Myocyte (in vitro differentiated cells): ENCODE results near the gene DDX24. TPM values are rescaled to one million over a fixed set of nuclear protein-coding genes. Genes with fewer than 3 reads are reported as not detected.

ENCODE experiments used
- DNase-seq: peaks from one replicate; pipeline ENCODE4 v3.0.0-alpha.2; 2012; ENCODE audit warnings: low read depth
- total RNA-seq: library from RNA; depleted of rRNA; stranded (reverse); fragments of >200 nt; gene quantifications from 2 replicates; pipeline ENCODE4 v1.2.3, GENCODE V29; 2014

The DDX24 gene
- total RNA-seq, 1 donor from 2014 or later: 161 TPM

DNA sequence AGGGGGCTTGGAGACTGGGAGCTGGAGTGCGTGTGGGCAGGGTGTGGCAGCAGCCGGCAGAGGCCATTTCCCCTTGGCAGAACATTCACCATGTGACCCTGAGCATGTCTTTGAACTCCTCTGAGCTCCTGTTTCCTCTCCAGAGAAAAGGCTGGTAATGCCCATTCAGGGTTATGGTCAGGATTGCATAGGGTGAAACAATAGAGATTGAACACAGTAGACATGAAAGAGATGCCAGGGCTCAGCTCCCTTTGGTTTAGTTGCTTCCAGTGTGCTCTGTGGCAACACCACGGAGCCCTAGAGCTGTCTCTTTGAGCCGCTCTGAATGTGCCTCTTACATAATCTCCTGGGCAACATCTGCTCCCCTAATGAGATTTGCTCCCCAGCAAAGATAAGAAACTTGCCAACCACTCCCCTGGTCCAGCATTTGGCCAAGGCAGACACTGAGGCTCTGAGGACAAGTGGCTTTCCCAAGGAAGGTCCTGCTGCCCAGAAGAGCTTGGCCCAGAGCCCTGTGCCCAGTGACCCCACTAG, 34.1 kb upstream of the DDX24 start:
- peak; percentile 22 for DNase-seq

DNA sequence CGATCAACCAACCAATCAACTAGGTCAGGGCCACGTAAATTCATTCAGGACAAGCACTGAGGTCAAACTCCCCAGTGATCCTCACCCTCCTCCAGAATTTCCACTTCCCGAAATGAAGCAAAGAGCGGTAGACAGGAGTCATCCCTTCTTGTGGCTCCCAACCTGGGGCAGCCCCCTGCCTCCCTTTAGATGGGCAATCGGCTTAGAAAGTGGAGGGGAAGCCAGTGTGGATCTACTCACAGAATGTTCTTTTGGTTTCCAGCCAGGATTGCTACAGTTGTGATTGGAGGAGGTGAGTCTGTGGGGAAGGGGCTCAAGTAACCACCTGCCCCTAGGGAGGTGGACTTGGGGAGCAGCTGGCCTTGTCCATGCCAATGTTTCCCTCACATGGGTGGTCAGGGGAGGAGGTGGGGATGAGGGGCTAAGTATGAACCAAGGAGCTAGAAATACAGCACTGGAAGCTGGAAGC, 33.6 kb upstream of the DDX24 start:
- no peak for DNase-seq

DNA sequence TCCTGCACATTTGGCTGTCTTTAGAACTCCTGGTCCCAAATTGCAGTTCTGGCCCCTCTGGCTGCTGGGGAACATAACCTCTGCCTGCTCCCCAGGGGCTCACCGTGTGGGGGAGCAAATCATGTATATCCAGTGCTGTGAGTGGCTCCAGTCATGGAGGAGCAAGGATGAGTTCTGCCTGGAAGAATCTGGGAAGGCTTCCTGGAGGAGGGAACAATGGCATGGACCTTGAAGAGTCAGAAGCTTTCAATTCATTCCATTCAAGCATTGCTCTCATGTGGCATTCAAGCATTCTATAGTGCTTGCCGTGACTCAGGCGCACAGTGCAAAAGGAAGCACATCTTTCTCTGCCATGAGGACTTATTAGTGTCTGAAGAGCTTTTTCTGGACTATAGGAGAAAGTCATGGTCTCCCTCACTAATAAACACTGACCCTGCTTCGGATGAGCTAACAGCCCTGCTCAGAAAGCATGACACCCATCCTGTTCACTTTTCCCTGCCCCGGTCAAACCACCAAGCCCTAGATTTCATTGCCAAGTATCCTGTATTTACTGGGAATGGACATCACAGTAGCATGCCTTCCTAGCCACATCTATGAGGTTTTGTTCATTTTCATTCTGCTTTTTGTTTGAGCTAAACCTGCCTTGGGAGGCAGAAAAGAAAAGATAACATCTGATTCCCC, 33.0 kb upstream of the DDX24 start:
- DNase-seq: no peak

DNA sequence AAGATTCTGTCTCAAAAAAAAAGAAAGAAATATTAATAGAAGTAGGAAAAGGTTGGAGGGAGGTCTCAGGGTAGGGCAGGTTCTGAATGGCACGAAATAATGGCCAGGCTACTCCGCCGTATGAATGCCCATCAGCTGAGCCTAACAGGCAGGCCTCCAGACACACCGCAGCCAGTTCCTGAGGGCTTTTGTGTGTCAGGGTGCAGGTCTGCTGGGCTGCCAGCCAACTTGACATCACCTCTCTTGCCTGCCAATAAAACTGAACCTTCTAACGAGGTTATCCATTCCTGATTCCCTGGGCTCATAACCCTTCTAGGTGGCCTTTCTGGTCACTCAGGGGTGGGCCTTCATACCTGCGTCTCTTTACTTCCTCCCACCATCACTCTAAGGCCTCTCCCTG, 32.5 kb upstream of the DDX24 start:
- no peak for DNase-seq

DNA sequence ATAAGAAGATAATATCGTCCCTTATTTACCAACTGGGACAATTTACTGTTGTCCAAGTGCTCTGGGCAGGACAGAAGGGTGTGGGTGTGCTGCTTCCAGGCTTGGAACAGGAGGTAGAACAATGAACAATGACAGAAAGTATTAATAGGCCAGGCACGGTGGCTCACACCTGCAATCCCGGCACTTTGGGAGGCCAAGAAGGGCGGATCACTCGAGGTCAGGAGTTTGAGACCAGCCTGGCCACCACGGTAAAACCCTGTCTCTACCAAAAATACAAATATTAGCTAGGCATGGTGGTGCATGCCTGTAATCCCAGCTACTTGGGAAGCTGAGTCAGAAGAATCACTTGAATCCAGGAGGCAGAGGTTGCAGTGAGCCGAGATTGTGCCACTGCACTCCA, 32.1 kb upstream of the DDX24 start:
- no peak for DNase-seq

DNA sequence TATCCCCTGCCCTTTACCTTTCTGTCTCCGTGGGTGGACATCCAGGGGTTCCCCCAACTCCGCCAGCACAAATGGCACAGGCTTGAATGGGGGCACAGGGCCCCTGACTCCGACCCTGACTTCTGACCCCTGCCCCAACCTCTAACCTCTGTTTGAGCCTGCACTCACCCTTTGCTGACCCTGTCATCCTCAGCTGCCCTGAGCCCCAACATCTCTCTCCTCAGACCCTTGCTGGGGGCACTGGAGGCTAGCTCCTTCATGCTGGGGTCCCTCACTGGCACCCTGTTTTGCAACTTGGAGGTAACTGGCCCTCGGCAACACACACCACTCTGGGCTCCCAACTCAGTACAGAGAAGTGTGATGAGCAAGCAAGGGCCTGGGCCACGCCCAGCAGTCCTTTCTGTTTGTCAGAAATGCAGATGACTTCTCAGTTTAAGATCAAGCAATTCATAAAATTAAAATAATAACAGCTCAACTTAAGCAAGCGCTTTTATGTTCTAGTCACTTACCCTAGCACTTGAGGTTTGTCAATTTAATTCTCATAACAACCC, 31.6 kb upstream of the DDX24 start:
- DNase-seq: no peak

DNA sequence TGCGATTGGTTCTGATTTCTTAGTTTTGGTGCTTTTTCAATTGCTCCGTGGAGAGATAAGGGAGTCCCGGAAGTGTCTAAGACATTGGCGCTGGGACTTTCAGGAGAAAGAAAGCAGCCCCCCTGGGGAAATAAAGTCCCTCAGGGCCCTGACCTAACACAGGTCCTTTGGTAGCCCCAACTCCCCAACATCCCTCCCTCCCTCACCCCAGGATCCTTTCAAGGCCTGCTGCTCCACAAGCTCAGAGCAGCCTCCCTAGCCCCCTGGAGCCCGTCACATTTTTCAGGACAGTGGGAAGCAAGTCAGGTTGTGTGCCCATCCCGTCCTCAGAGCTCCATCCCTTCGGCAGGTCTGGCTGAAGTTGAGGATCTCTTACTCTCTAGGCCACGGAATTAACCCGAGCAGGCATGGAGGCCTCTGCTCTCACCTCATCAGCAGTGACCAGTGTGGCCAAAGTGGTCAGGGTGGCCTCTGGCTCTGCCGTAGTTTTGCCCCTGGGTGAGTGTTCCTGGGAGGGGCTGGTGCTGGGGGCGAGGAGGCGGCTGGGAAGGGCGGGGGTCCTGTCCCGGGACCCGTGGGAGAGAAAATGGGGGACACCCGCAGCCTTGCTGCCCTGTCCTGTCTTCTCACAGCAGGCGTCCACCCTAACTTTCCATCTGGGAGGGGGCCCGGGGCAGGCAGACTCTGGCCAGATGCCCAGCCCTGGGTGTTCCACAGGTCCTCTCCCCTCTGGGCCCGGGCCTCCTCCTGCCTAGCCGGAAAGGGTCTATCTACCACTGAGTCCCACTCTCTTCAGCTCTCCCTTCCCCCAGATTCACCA, 30.5 kb upstream of the DDX24 start:
- DNase-seq: no peak

DNA sequence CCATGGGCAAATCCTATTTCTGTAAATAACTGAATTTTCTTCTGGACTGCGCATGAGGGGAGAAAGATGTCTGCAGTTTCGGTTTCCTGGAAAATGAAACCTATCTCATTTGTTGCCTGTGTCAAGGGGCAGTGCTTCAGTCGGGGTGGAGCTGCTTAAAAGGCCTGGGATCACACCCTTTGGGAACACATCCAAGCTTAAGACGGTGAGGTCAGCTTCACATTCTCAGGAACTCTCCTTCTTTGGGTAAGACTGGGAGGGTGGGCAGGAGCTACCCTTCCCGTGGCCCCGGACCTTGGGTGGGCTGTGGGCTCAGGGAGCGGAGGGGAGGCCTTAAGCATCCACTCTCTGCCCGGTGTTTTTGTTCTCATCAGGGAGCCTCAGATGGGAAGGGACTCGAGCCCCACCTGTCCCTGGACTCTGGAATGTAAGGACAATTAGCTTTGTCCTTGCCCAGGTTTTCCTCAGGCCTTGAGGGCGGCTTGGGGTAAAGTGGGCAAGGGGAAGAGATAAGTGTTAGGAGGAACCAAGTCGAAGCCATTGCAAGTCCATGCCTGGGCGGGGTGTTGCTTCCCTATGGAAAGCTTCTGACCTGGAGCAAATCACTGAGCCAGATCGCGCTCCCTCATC, 29.7 kb upstream of the DDX24 start, which contains the start of gene IFI27:
IFI27 (plus strand) TSS at position 185 of the 630 bp plus-strand sequence.
- peak; percentile 24 for DNase-seq

DNA sequence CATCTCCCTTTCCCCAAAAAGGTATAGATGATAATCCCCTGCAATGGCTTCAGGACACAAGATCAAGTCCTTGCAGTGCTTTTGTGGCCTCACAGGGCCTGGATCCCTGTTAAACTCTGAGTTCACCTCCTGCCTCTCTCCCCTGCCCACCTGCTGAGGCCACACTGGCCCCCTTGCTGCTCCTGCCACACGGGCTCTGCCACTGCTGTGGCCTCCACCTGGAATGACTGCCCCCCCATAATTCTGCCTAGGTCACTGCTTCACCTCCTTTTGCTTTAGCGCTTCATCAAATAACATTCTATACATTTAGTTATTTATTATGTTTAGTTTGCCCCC, 28.9 kb upstream of the DDX24 start:
- DNase-seq: no peak

DNA sequence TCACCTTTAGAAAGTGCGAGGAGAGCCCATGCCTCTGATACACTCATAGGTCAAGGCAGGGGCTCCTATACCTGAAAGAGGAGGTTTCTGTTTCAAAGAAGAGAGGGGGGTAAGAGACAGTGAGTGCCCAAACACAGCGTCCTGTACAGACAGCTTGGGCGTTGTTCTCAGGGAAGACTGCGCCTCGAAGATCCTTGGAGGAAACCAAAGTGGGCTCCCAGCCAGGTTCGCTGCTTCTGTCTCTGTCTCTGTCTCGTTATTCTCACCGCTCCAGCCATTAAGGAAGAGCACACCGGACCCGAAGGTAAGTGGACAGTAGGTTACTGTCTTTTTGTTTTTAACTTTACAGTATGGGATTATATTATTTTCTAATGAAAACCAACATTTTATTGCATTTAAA, 23.7 kb upstream of the DDX24 start:
- no peak for DNase-seq

DNA sequence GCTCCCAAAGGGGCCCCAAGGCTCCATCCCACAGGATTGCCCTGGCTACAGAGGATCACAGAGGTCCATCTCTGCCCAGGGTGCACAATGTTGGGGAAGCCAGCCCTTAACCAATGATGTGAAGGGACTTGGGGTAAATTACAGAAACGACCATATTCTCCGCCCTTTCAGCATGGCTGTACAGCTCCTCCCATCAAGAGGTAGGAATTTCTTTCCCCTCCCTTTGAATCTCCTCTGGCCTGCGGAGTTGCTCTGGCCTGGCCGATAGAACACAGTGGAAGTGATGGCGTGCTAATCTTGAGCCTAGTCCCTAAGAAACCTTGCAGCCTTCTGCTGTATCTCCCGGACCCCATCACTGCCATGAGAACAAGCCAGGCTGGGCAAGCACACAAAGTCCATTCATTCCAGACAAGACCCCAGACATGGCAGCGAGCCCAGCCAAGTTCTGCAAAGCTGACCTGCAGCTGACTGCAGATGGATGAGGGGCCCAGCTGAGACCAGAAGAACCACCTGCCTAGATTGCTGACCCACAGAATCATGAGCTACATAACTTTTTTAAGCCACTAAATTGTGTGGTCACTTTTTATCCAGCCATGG, 22.6 kb upstream of the DDX24 start:
- DNase-seq: peak; percentile 47

DNA sequence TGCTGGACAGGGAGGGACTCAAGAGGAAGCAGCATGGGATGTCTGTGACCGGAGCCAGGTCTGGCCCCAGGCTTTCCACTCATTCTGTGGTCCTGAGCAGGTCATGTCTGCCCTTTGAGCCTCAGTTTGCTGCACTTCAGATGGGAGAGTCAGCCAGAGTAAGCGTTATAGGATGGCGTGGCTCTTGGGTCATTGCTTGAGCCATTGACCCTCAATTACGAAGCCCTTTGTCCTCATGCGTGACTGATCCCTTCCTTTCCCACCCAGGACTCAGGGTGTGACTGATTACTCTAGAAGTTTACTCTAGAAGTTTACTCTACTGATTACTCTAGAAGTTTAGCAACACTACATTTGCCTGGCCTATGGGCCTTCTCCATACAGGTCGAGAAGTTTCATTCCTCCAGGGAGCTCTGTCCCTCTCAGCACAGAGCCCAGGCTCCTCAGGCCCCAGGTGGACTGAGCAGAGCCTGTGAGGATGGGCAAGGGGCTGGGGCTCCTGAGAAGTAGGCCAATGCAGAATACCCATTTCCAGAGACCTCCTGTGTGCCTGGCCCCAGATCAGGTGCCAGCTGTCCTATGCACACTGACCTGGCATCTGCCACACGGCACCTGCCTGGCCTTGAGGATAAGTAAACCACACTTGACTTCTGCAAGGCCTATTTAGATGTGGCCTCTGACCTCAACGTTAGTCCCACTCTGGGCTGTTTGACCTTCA, 21.9 kb upstream of the DDX24 start:
- DNase-seq: no peak

DNA sequence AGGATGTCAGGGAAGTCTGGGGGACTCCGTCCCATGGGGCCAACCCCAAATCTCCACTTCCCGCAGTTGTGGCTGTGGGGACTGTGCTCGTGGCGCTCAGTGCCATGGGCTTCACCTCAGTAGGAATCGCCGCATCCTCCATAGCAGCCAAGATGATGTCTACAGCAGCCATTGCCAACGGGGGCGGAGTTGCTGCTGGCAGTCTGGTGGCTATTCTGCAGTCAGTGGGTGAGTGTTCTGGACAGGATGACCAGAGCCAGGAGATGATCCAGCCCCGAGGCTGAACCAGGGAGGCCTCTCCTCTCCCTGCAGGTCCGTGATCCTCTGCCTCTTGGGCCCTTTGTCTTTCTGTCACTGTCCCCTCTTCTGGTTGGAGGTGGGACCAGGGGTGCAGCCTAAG, 20.7 kb upstream of the DDX24 start:
- no peak for DNase-seq

DNA sequence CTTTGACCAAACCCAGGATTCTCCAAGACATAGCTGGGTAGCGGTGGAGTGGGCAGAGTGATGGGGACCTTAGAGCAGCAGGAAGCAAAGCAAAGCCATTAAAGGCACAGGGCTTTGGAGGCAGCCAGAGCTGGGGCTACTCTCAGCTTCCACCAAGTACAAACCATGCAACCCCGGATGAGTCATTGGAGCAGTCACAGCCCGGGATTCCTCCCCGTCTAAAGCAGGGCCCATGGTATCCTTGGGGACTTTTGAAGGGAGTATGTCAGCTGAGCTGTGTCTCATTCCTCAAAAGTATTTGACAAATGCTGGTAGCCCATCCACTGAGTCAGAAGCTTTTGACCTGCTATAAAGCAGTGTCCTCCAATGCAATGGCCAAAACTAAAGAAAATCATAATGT, 19.8 kb upstream of the DDX24 start:
- DNase-seq: peak; percentile 89

DNA sequence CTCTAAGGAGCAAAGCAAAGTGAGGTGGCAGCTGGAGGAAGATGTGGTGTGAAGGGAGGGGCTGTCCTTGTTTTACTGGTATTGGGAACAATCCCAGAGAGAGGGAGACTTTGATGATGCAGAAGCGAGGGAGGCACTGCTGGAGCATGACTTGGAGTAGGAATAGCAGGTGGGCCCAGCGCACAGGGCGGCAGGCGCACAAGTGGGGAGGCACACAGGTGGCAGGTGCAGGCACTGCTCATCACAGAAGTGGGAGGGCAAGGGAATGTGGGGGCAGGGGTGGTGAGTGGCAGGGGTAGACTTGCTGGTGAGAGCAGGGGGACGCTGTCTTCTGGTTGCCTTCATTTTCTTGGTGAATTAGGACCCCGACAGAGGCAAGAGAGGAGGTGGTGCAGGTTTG, 18.0 kb upstream of the DDX24 start:
- no peak for DNase-seq

DNA sequence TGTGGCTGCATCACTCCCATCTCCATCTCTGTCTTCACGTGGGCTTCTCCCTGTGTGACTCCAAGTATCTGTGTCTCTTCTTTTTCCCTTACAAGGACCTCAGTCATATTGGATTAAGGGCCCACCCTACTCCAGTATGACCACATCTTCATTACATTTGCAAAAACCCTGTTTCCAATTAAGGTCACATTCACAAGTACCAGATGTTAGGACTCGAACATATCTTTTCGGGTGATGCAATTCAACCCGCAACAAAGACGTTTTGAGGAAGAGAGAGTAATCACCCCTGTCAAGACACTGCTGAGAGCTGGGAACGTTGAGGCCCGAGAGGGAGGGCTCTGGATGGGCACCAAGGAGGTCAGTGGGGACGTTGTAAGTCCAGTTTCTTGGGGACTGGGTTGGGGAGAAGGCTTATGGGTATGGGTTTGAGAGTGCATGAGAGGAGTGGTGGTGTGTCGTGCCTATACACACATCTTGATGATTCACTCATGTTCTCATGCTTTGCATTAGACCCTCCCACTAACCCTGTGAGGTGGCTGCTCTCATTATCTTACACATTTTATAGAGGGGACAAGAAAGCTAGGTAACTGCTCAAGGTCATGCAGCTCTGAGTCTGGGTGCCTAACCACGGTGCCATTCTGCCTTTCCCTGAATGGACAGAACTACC, 17.5 kb upstream of the DDX24 start:
- DNase-seq: no peak

DNA sequence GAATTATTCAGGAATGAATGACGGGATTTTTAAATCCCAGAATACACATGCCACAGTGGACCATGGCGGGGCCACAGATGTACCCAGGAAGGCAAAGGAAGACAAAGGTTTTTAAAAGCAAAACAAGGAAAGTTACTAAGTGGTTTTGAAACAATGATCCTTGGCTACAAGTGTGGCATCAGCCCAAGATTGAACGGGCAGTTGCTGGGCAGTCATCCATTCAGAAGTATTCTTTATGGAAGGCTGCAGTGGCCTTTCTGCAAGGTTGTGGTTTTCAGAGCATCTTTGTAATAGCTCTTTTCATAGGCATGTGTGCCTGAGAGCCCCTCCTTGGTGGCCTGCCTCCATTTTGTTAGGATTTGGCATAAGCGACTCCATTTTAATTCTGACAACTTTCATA, 16.1 kb upstream of the DDX24 start:
- DNase-seq: no peak

DNA sequence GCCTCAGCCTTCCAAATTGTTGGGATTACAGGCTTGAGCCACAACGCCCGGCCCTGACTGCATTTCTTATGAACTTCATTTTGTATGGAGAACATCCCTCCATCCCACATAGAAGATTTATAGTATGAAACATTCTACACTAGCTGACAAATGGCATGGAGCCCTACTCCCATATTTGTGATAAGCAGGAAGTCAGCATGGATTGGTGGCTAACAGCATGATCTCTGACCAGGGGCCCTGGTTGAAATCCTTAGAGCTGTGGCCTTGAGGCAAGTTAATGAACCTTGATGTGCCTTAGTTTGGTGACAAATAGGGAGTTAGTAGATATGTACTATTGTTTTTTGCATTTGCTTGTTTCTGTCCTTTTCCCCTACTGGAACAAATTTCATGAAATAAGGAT, 12.4 kb upstream of the DDX24 start:
- no peak for DNase-seq

DNA sequence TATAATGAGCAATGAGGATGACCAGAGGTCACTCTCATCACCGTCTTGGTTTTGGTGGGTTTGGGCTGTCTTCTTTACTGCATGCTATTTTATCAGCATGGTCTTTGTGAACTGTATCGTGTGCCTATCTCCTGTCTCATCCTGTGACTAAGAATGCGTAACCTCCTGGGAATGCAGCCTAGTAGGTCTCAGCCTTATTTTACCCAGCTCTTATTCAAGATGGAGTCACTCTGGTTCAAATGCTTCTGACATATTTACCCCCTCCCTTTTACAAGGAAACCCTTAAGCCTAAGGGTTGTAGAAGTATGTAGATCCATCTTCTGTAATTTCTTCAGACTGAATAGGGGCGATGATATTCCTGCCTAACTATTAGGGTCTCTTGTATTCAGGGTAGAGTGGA, 8.5 kb upstream of the DDX24 start:
- no peak for DNase-seq

DNA sequence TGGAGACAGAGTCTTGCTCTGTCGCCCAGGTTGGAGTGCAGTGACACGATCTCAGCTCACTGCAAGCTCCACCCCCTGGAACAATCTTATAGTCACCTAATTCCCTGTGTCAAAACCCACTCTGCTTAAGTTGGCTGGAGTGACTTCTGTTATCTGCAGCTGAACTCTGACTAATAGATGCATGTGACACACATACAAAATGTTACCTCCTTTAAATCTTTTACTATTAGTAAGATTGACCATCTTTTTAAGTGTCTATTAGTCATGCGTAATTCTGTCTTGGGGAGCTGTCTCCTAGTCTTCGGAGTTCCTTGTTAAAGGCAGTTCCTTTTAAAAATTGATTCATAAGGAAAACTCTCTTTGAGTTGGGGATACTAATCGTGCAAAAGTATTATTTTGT, 7.5 kb upstream of the DDX24 start:
- DNase-seq: no peak
